Astrocyte of the cerebellum (primary cell): Measurements from ENCODE around the gene COL6A2.

Experiments used
- DNase-seq: peaks from one replicate; pipeline ENCODE4 v3.0.0-alpha.2; 2011; ENCODE audit warnings: low read depth
- H3K4me3 ChIP-seq: 2 replicates; pipeline ENCODE4 v1.5.1; 2011; ENCODE audit warnings: mild to moderate bottlenecking, low read depth, low read length, moderate library complexity
- CTCF ChIP-seq: IDR thresholded peaks from 2 replicates; pipeline ENCODE4 v1.5.1; 2012; ENCODE audit warnings: low read length, low read depth, moderate library complexity, mild to moderate bottlenecking; ENCODE audit errors: missing control alignments
- in situ Hi-C: cut with HindIII; loops from 2 replicates; pipeline ENCODE4 v1.10.0; 2017; ENCODE audit warnings: low sequenced_read_pairs

Gene COL6A2

GRCh38 chr21:46157396-46157986, 59.6 kb downstream of the COL6A2 start:
- no peak for DNase-seq
- no peak overlapping the region for H3K4me3 ChIP-seq
- no peak for TF ChIP-seq CTCF
- in situ Hi-C loops = no loop called here

GRCh38 chr21:46157987-46158451, 60.1 kb downstream of the COL6A2 start:
- DNase-seq = no peak
- no peak overlapping the region for H3K4me3 ChIP-seq
- in situ Hi-C loops = no loop called here
- TF ChIP-seq CTCF = no peak

GRCh38 chr21:46158666-46159300, 60.9 kb downstream of the COL6A2 start:
- DNase-seq = no peak
- in situ Hi-C loops = no loop called here
- no peak overlapping the region for H3K4me3 ChIP-seq
- TF ChIP-seq CTCF = no peak

GRCh38 chr21:46159390-46159789, 61.5 kb downstream of the COL6A2 start:
- no peak for DNase-seq
- in situ Hi-C loops = no loop called here
- no peak for TF ChIP-seq CTCF
- no peak overlapping the region for H3K4me3 ChIP-seq

- no peak overlapping the region for H3K4me3 ChIP-seq
- DNase-seq = no peak
- in situ Hi-C loops = no loop called here
- no peak for TF ChIP-seq CTCF
Measured at GRCh38 chr21:46159841-46160656, 62.1 kb downstream of the COL6A2 start.

GRCh38 chr21:46160657-46160906, 62.7 kb downstream of the COL6A2 start:
- no peak for TF ChIP-seq CTCF
- in situ Hi-C loops = no loop called here
- DNase-seq = no peak
- H3K4me3 ChIP-seq = no peak overlapping the region
